Activated naive CD8-positive, alpha-beta T cell (primary cell): Measurements from ENCODE around the gene KIF11.
A peak's percentile ranks its signal among the peaks of the same experiment; 100 is the strongest.
"Not testable (repeated sequence)": the region's sequence is repeated elsewhere in the genome, so short reads cannot be mapped to it uniquely, and the experiment has no call there.

Source experiments
- H3K27ac Mint-ChIP-seq: one replicate; pipeline ENCODE4 v1.8.0; 2021; ENCODE audit warnings: mixed read lengths
- H3K27me3 Mint-ChIP-seq: one replicate; pipeline ENCODE4 v1.8.0; 2021; ENCODE audit warnings: mixed read lengths
- H3K36me3 Mint-ChIP-seq: one replicate; pipeline ENCODE4 v1.8.0; 2021; ENCODE audit warnings: mixed read lengths
- H3K4me1 Mint-ChIP-seq: one replicate; pipeline ENCODE4 v1.8.0; 2021; ENCODE audit warnings: low read depth, mixed read lengths
- H3K4me3 Mint-ChIP-seq: one replicate; pipeline ENCODE4 v1.8.0; 2021; ENCODE audit warnings: mild to moderate bottlenecking, mixed read lengths
- H3K9me3 Mint-ChIP-seq: one replicate; pipeline ENCODE4 v1.8.0; 2021; ENCODE audit warnings: low read depth, mixed read lengths

KIF11 gene

GRCh38 chr10:92592761-92593618 is at the start of gene KIF11:
Gene KIF11 (plus strand): TSS chr10:92593130. CDS start chr10:92593376, 246 bp downstream.
- Mint-ChIP-seq H3K27ac (peak within 1 kb of the TSS; percentile 99), H3K4me3 (peak within 1 kb of the TSS; percentile 94), H3K9me3 (no peaks in the 10 kb centered on the region), H3K27me3 (peaks cover 4% of the 10 kb centered on the region), H3K36me3 (no peaks in the 10 kb centered on the region), H3K4me1 (peaks cover 27% of the 10 kb centered on the region)

- peaks cover 46% of the 10 kb centered on the region for H3K4me1 Mint-ChIP-seq
- H3K9me3 Mint-ChIP-seq: no peaks in the 10 kb centered on the region
- H3K27ac Mint-ChIP-seq: no peak overlapping the region
- H3K27me3 Mint-ChIP-seq: no peaks in the 10 kb centered on the region
- H3K4me3 Mint-ChIP-seq: no peak overlapping the region
- H3K36me3 Mint-ChIP-seq: peaks cover 2% of the 10 kb centered on the region
Measured at GRCh38 chr10:92544296-92544695, 48.6 kb upstream of the KIF11 start.

- Mint-ChIP-seq H3K36me3 (peaks cover 3% of the 10 kb centered on the region), H3K9me3 (no peaks in the 10 kb centered on the region), H3K4me1 (peaks cover 45% of the 10 kb centered on the region)
Measured at GRCh38 chr10:92545556-92545955, 47.4 kb upstream of the KIF11 start.

GRCh38 chr10:92547676-92548075 is 45.3 kb upstream of the KIF11 start:
- peaks cover 32% of the 10 kb centered on the region for H3K4me1 Mint-ChIP-seq
- H3K27ac Mint-ChIP-seq: no peak overlapping the region
- H3K27me3 Mint-ChIP-seq: no peaks in the 10 kb centered on the region
- H3K9me3 Mint-ChIP-seq: peaks cover 3% of the 10 kb centered on the region
- peaks cover 10% of the 10 kb centered on the region for H3K36me3 Mint-ChIP-seq
- H3K4me3 Mint-ChIP-seq: no peak overlapping the region

More at GRCh38 chr10:92545556-92545955, 47.4 kb upstream of the KIF11 start:
- Mint-ChIP-seq H3K4me3 (no peak overlapping the region), H3K27me3 (no peaks in the 10 kb centered on the region), H3K27ac (no peak overlapping the region)

DNA sequence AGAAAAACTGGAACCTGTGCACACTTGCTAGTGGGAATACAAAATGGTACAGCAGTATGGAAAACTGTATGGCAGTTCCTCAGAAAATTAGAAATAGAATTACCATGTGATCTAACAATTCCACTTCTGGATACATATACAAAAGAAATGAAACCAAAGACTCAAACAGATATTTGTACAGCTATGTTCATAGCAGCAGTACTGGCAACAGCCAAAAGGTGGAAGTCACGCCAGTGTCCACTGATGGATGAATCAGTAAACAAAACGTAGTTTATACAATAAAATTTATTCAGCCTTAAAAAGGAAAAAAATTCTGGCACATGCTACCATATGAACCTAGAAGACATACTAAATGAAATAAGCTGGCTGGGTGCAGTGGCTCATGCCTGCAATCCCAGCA is 42.0 kb upstream of the KIF11 start:
- Mint-ChIP-seq H3K27me3 (no peaks in the 10 kb centered on the region), H3K9me3 (peaks cover 13% of the 10 kb centered on the region), H3K27ac (no peak overlapping the region), H3K4me1 (peaks cover 5% of the 10 kb centered on the region), H3K4me3 (no peak overlapping the region), H3K36me3 (peaks cover 28% of the 10 kb centered on the region)

GRCh38 chr10:92552310-92552709 is 40.6 kb upstream of the KIF11 start:
- H3K36me3 Mint-ChIP-seq: peaks cover 28% of the 10 kb centered on the region
- no peaks in the 10 kb centered on the region for H3K27me3 Mint-ChIP-seq

GRCh38 chr10:92553959-92554358 is 39.0 kb upstream of the KIF11 start:
- H3K4me3 Mint-ChIP-seq: no peak overlapping the region
- peaks cover 14% of the 10 kb centered on the region for H3K9me3 Mint-ChIP-seq
- H3K4me1 Mint-ChIP-seq: peaks cover 4% of the 10 kb centered on the region
- no peaks in the 10 kb centered on the region for H3K27me3 Mint-ChIP-seq
- peaks cover 30% of the 10 kb centered on the region for H3K36me3 Mint-ChIP-seq
- no peak overlapping the region for H3K27ac Mint-ChIP-seq

More at GRCh38 chr10:92552310-92552709, 40.6 kb upstream of the KIF11 start:
- Mint-ChIP-seq H3K4me1 (peaks cover 4% of the 10 kb centered on the region), H3K9me3 (peaks cover 13% of the 10 kb centered on the region), H3K27ac (no peak overlapping the region), H3K4me3 (no peak overlapping the region)

DNA sequence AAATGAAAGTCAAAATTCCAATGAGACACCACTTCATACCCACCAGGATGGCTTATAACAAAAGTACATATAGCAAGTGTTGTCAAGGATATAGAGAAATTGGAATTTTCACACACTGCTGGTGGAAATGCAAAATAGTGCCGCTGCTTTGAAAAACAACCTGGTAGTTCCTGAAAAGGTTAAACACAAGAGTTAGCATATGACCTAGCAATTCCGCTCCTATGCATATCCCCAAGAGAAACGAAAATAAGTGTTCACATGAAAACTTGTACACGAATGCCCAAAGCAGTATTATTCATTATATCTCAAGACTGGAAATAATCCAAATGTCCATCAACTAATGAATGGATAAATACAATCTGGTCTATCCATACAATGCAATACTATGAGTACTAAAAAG is 33.9 kb upstream of the KIF11 start:
- H3K27ac Mint-ChIP-seq: no peak overlapping the region
- peaks cover 36% of the 10 kb centered on the region for H3K36me3 Mint-ChIP-seq
- H3K27me3 Mint-ChIP-seq: no peaks in the 10 kb centered on the region
- H3K4me1 Mint-ChIP-seq: peaks cover 7% of the 10 kb centered on the region
- H3K9me3 Mint-ChIP-seq: peaks cover 7% of the 10 kb centered on the region
- no peak overlapping the region for H3K4me3 Mint-ChIP-seq

DNA sequence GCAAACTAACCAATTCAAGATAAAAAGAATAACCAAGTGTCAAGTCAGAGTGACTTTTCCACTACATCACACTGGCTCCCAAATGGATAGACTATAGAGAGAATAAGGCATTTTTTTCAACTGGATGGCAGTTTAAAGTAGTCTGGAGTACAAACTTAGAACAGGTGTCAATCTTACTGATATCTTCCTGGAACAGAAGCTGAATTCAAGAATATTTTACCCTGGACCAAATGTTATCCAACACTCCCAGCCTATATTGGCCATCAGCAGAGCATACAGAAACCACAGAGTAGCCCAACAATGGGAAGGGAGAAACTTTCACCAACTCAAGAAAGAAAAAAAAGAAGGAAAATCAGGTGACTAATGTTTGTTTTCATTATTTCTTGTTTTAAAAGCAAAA is 30.5 kb upstream of the KIF11 start:
- Mint-ChIP-seq H3K9me3 (peaks cover 6% of the 10 kb centered on the region), H3K36me3 (peaks cover 34% of the 10 kb centered on the region), H3K4me3 (no peak overlapping the region), H3K27me3 (no peaks in the 10 kb centered on the region), H3K27ac (no peak overlapping the region), H3K4me1 (peaks cover 20% of the 10 kb centered on the region)

DNA sequence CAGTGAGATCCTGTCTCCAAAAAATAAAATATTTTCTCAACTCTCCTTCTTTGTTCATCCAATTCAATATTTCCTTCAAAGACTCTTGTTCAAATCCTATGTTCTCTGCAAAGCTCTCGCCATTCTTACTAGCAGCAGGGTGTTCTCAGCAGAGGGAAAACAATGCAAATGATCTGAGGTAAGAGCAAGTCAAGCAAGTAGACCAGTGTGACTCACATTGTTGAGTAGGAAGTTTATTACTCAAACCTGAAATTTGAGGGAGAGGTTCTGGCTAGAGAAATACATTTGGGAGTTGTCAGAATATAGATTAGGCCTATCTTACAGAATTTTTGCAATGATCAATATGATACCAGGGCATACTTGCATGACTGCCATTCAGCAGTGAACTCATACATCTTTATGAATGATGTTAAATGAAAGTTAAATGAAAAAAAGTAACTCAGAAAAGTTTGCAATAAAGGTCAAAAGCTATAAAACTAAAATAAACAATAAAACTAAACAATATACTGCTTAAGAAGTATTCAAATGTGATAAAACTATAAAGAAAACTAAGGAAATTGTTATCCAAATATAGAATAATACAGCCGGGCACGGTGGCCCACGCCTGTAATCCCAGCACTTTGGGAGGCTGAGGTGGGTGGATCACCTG is 24.9 kb upstream of the KIF11 start:
- Mint-ChIP-seq H3K36me3 (peaks cover 11% of the 10 kb centered on the region), H3K9me3 (no peaks in the 10 kb centered on the region), H3K27ac (no peak overlapping the region), H3K4me3 (no peak overlapping the region), H3K27me3 (no peaks in the 10 kb centered on the region), H3K4me1 (peaks cover 50% of the 10 kb centered on the region)

DNA sequence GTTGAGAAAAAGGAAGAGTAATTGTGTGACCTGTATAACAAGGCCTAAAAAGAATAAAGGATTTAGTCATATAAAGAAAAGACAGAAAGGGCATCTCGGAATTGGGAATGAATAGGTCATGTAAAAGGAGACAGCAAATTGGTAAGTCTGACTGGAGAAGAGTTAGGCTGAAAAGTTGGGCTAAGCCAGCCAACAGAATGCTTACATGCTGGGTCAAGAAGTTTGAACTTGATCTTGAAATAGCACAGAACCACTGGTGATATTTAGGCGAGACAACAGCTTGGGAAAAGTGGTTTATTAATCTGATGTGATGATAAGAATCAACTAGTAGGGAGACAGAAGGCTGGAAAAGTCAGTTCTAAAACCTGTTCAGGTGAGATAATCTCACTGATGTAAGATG is 23.9 kb upstream of the KIF11 start:
- peaks cover 50% of the 10 kb centered on the region for H3K4me1 Mint-ChIP-seq
- no peak overlapping the region for H3K4me3 Mint-ChIP-seq
- H3K27me3 Mint-ChIP-seq: no peaks in the 10 kb centered on the region
- H3K27ac Mint-ChIP-seq: no peak overlapping the region
- no peaks in the 10 kb centered on the region for H3K9me3 Mint-ChIP-seq
- H3K36me3 Mint-ChIP-seq: peaks cover 9% of the 10 kb centered on the region

GRCh38 chr10:92569663-92570062 is 23.3 kb upstream of the KIF11 start:
- H3K36me3 Mint-ChIP-seq, H3K27ac Mint-ChIP-seq, H3K27me3 Mint-ChIP-seq, H3K9me3 Mint-ChIP-seq, H3K4me3 Mint-ChIP-seq: not testable (repeated sequence)
- H3K4me1 Mint-ChIP-seq: peaks cover 53% of the 10 kb centered on the region

DNA sequence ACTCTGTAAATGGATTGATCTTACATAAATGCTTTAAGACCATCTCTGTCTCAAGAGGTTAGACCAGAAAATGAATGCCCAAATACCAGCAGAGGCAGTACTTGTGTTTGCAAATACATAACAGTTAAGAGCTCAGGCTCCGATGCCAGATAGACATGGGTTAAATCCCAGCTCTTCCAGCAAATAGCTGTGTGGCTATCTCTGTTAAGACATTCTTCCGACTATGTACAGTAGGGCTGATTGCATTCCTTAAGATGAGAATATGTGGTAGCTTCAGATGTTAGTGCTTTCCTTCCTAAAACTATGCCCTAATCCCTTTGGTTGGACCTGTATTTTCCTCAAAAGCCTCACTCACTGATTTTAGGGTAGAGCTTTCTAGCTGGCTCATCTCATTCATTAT is 21.3 kb upstream of the KIF11 start:
- peak overlapping the region; percentile 86 for H3K4me3 Mint-ChIP-seq
- peaks cover 52% of the 10 kb centered on the region for H3K4me1 Mint-ChIP-seq
- no peaks in the 10 kb centered on the region for H3K9me3 Mint-ChIP-seq
- peaks cover 2% of the 10 kb centered on the region for H3K36me3 Mint-ChIP-seq
- no peaks in the 10 kb centered on the region for H3K27me3 Mint-ChIP-seq
- no peak overlapping the region for H3K27ac Mint-ChIP-seq

- Mint-ChIP-seq H3K4me1 (peaks cover 45% of the 10 kb centered on the region), H3K9me3 (no peaks in the 10 kb centered on the region), H3K4me3 (peak overlapping the region; percentile 86), H3K27ac (peak overlapping the region; percentile 36), H3K36me3 (no peaks in the 10 kb centered on the region), H3K27me3 (no peaks in the 10 kb centered on the region)
Measured at GRCh38 chr10:92572362-92573090, 20.4 kb upstream of the KIF11 start.
